ENCODE results near the gene HJURP.

Gene HJURP

DNA sequence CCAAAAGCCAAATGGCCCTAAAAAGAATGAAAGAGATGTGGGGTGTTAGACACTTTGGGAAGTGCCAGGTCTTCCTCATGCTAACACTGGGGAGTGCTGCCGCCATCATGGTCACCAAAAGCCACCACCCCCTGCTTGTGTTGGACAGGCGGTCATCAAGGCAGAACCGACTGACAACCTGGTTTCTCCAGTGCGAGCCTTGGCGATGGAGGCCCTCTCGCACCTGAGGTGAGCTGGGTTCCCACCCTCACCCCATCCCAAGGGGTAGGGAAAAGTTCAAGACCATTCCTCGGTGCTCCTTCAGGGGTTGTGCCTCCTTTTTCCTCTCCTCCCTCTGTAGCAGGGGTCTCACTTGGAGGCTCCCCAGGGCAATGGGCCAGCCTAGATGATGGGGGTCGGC is 42.6 kb downstream of the HJURP start:
- FAIRE-seq: no peak

DNA sequence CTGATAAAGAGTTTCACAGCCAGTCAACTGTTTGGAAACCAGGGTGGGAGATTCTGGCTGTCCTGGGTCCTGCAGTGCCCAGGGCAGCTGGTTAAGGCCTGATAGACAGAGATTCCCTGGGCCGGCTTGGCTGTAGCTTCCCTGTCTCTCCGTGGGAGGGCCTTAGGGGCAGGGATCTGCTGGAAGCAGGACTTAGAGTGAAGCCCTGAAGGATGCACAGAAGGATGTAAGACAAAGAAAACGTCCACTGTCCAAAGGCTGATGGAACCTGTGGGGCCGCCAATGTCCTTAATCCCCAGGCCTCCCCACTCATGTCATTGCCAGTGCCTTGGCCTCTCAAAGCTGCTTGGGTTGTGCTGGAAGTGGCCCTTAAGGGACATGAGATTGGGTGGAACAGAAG is 43.2 kb downstream of the HJURP start:
- no peak for FAIRE-seq

DNA sequence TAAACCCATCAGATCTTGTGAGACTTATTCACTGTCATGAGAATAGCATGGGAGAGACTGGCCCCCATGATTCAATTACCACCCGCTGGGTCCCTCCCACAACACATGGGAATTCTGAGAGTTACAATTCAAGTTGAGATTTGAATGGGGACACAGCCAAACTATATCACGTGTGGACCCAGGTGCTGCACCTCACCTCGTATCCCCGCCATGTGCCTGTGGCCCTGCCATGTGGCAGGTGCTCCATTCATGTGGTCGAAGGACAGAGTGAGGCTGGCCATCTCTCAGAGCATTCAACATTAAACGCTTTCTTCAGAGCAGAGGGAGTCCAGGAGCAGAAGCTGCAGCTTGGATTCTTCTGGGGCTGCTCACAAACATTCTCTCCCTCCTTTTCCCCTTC is 44.0 kb downstream of the HJURP start:
- FAIRE-seq: no peak

DNA sequence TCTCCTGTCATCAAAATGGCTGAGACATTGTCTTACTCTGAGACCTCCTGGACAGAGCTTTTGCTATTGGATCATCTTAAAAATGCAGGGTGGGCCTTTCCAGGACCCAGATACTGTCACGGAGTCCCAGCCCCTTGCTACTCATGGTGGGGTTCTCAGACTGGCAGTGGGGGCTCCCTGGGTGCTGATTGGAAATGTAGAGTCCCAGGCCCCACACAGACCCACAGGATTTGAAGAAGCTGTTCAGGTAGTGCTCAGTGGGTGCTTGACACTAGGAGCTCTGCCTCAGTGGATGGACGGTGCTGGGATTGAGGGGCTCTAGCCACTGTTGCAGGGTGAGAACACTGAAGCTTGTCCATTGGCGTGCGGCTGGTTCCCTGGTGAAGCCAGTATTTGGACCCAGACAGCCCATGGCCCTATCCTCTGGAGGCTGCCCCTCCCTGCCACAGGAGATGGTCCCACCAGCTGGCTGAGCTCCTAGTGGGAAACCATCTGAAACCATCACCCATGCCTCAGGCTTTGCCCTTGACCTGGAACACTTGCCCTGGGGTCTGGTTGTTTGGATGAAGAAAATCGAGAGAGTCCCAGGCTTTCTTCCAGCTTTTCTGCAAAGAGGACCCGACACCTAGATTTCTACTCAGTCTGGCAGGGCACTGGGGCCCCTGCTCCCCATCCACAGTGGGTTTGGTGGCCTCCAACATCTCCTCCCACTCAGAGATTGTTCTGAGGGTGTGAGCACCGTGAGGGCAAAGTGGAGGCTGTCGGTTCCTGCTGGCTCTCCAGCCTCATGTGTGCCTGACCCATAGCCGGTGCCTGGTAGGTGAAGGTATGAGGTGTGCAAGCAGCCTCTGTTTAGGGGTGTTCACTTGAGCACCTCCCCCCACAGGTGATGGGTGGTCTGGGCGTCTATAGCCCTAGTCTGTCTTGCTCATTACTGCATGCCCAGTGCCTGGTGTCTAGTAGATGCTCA is 46.1 kb downstream of the HJURP start:
- FAIRE-seq: no peak

DNA sequence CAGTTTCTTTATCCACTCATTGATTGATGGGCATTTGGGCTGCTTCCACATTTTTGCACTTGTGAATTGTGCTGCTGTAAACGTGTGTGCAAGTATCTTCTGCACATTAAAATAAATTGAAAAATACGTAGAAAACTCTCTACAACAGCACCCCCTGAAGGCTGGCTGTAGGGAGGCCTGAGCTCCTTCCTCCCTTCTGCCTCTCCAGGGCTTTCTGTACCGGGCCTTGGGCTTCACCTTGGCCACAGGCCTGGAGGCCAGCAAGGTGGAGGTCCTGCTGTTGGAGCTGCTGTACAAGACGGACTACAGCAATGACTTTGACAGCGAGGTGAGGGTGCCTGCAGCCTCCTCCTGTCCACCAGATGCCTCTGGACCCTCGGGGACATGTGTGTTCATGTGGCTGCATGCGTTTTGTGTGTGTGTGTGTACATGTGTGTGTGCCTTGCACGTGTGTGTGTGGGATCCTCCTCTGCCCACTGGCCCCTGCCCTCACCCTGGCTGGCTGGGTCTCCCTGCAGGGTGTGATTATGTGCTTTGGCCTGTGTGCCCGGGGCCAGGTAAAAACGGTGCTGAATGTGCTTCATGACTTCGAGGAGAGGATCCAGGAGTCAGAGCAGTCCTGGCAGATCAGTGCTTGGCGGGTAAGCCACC is 47.0 kb downstream of the HJURP start:
- no peak for FAIRE-seq

DNA sequence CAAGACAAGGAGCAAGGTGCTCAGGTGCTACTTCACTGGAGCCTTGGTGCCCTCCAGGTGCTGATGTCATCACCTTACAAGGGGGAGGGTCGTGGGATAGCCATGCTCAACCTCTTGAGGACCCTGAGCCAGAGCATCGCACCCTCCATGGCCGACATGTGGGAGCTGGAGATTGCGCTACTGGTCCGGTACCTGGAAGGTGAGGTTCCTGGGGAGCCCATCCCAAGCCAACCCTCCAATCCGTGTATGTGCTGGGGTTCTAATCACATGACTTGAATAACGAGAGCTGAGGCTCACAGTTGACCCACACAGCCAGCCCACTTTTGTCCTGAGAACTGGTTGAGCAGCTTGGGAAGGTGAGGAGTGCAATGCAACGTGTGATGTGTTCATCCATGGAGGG is 50.3 kb downstream of the HJURP start:
- no peak for FAIRE-seq

DNA sequence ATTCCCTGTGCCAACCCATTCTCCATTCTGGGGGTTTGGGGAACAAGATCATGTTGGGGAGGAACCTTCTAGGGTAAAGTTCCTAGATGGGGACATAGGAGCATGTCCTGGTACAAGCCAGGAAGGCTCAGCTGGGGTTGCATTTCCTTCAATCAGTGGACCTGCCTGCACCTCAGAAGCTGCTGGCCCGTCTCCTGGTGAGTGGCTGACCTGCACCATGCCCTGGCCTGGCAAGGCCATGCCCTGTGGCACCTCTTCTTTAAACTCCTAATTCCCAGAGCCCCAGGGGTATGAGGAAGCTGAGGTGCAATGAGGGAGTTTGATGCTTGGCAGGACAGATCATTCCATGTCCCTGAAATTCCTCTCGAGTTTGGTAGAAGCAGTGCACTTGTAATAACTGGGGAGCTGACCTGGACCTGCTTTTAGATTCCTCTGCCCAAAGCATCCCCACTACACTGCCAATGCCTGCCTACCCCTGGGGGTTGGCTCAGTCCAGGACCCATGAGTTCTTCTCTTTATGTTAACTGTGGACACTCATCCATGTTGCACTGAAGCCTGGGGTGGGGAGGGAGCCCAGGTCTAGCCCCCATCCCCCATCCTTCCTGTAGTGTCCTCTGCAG is 50.9 kb downstream of the HJURP start:
- no peak for FAIRE-seq

DNA sequence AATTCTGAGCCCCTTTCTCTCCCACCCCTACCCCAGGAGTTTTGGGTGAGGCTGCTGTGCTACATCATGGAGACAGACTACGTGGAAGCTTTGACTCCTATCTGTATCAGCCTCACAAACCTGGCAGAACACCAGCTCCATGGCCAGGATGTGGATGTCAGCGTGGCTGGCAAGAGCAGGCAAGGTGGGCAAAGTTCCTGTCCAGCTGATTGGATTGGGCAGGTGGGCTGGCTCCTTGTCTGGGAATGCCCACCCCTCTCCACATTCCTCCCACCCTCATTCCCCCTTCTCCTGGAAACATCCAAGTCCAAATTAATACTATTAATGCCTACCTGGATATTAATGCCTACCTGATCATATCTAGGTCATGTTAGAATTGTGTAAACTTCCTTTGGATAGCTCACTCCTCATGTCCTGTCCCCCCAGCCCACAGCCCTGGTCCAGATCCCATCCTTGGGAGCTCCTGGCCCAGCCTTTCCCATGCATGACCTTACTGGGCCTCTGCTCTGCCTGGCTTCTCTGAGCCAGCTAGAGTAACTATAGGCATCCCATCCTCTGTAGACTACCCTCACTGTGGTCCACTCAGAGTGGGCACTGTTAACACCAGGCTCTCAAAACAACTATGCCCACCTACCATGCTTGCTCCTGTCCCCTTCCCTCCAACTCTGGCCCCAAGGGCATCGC is 52.1 kb downstream of the HJURP start:
- no peak for FAIRE-seq

DNA sequence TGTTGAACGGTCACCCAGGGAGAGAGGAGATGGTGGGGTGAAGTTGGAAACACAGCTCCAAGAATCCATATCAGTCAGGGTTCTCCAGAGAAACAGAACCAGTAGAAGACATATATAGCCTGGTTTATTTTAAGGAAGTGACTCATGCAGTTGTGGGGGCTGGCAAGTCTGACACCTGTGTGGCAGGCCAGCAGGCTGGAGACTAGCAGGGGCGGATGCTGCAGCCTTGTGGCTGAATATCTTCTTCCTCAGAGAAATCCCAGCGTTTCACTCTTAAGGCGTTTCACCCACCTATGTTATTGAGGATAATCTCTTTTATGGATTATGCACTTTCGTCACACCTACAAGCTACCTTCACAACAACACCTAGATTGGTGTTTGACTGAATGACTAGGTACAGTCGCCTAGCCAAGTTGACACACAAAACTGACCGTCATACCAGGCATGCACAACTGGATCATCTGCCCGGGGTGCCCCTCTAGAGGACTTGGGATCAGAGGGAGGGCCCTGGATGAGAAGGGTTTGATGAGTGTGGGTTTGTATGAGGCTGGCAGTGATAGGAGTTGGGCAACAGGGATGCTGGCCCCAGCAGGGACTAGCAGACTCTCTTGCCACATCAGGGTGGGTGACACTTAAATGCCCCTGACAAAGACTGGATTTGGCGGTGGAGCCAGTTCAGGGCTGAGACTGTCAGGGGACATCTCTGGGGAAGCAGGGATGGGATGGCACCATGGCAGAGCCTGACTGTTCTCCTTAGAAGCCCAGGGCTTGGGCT is 52.8 kb downstream of the HJURP start:
- no peak for FAIRE-seq

DNA sequence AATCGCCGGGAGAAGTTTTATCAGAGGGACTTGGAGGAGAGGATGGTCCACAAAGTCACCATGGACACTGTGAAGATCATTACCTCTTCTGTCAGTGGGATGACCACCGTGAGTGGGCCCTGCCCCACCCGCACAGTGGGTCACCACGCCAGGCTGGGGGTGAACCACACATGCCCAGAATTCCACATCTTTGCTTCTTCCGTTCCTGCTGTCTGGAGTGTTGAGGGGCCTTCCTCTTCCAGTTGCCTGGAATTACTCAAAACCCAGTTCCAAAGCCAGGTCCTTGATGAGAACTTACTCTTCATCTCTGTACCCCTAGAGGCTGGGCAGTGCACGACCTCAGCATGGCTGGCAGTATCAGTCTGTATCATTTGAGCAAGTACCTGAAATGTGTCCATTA is 54.1 kb downstream of the HJURP start:
- FAIRE-seq: no peak

DNA sequence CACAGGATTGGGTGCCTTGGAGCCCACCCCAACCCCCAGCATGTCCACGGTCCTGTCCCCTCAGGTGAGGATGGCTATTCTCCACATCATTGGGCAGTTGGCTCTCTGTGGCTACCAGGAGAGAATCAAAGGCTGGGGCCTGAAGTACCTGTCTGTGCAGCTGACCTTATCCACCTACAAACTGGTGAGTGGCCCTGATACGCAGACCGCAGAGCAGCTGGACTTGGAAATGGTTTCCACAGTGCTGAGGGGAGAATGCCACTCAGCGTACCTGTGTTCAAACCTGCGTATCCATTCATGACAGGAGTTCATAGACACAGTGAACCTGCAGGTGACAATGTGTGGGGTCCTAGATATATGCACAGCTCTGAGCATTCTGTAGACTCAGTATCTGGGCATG is 54.6 kb downstream of the HJURP start:
- FAIRE-seq: no peak

DNA sequence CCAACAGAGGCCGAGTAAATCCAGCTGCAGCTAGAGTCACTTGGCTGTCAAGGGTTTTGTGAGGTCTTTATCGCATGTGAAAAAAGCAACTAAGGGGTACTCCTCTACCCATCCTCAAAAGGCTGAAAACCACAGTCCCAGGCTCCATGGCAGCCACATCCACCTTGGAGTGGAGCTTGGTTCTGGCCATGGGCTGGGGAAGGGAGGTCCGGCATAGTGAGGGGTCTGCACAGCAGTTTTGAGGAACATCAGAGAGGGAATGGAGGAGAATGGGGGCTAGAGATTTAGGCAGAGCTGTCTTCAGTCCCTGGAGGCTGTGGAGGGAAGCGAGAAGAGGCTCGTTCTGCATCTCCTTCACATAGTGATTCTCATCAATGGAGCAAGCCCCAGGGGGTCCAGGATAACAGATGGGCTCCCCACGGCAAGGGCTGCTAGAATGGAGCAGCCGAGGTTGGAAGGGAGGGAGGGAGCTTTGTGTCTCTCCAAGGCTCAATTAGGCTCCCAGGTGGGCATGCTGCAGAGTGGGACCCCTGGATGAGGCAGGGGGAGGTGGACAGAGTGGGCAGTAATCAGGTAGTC is 55.2 kb downstream of the HJURP start:
- FAIRE-seq: no peak

DNA sequence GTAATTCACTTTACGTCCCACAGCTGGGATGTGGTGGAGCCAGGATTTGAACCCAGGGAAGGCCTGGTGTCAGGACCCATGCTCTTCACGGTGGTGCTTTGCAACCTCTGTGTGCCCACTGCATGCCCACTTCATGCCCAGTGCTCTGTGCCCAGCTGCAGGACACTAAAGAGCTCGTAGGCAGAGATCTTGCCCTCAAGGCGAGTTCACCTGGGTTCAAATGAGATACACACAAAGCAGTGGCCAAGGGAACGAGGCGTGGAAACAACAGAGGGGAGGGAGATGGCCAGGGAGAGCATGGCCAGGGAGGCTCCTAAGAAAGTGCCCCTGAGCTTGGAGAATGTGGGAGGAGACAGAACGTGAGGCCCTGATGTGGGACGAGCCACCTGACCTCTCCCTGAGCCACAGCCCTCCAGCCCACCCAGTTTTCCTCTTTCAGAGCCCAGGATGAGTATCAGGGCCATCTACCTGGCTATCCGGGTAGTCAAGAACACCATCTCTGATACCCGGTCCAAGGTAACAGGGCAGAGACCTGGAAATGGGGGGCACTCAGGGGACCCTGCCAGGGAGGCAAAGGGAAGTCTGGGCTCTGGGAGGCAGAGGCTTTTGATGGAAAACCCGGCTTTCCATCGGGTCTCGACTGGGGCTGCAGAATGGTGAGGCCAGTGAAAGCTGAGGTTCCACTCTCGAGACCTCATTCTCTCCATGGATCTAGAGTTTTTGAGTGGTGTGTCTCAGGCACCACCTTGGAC is 55.8 kb downstream of the HJURP start:
- FAIRE-seq: no peak

DNA sequence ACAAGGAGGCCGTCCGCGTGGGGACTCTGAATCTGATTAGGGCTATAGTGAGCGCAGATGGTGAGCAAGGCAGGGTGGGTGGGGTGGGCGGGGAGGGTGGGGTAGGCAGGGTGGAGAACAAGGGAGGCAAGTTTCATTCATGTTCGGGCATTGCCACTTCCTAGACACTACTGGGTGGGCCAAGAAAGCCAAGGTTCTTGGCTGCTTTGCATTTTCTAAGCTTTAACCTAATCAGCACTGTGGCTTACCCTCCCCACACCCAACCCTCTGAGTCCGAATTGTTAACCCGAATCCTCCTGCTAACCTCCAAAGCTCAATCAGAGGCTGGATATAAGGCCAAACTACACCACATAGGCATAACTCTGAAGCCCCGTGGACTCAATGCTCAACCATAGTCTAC is 58.1 kb downstream of the HJURP start:
- FAIRE-seq: no peak

DNA sequence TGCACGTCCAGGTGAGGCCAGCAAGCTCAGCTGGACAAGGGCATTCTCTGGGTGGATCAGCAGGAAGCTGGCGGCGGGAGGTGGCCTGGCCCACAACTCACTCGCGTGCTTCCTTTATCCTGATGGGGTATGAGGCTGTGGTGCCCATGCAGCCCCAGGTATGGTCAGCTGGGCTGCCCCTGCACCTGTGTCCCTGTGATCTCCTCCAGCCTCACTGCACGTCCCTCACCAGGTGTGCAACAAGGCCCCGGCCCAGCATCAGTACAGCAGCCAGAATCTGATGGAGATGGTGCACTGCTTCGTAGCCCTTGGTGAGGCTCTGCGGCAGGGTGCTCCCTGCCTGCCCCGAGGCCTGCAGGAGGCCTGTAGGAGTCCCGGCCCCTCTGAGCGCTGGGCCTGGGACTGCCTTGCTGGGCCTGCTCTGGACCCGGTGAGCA is 58.6 kb downstream of the HJURP start:
- FAIRE-seq: no peak

DNA sequence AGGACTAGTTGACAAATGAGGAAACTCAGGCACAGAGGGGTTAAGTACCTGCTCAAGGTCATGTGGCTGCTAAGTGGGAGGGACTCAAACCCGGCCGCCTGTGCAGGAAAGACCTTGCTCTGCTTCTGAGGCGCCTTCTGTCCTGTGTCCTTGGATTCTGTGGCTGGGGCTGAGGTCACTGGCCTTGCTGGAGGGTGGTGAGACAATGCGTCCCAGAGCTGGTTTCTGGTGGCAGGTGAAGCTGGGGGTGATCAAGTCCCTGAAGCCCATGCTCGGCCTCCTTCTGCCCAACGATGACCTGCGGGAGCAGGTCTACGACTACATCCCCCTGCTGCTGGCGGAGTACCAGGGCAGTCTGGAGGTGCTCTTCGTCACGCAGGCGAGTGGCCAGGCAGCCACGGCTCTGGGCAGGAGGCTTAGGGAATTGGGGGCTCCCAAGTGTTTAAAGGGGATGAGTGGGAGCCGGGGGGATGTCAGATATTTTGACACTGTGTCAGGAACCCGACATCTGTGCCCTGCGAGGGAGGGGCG is 60.1 kb downstream of the HJURP start:
- FAIRE-seq: no peak

DNA sequence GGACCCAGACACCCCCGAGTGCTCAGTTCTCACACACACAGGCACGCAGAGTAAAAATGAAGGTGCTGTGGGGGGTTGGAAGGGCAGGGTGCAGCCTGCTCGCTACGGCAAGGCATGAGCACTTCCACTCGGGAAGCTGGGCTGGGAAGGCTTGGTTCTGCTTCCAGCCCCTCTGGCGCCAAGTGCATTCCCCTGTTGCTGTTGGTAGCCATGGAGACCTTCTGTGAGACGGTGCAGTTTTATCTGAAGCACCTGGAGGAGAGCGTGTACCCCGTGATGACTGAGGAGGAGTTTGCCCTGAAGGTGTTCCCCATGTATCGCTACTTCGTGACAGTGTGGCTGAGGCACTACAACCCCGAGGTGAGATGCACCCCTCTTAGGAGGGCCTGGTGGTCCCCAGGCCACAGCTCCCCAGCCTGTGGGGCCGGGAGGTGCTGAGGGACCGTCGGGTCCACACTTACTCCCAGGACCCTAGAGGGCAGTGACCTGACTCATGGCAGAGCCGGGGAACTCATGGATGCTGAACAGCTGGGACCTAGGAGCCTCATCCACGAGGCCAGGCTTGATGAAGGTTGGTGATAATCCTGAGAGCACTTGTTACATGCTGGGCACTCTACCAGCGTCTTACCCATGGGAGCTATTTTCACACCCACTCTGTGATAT is 60.7 kb downstream of the HJURP start:
- no peak for FAIRE-seq

DNA sequence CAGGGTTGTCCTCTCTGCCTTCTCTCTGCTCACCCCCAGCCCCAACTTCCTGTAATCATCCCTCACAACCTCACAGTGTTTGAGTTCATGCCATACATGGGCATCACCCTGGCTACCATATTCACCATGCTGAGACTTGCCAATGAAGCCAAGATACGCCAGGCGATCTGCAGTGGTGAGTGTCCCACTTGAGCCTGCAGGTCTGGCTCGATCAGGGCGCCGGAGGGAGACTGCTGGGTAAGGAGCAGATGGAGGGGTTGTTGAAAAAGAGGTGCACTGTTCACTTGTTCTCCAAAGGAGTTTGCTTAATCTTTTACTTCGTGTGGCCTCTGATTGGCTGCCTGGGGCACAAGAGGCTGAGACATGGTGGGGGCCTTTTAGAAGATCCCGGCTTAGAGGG is 61.6 kb downstream of the HJURP start:
- FAIRE-seq: no peak

DNA sequence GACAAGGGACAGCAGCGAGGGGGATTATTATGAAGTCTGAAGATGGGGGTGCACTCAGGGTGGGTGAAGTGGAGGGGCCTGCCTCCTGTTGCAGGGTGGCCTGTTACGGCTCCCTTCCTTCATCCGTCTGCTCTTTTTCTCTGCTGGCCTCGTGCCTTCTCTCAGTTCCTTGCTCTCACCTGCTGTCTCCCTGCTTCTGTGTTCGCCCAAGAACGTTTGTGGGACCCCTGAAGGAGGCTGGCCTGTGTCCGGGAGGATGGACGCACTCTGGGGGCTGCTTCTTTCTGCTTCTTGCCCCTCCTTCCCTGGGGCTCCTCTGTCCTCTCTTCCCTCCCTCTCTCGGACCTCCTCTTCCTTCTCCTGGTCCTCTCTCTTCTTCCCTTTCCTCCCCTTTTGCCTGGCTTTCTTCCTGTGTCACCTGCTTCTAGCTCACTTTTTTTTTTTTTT is 62.4 kb downstream of the HJURP start:
- FAIRE-seq: no peak

DNA sequence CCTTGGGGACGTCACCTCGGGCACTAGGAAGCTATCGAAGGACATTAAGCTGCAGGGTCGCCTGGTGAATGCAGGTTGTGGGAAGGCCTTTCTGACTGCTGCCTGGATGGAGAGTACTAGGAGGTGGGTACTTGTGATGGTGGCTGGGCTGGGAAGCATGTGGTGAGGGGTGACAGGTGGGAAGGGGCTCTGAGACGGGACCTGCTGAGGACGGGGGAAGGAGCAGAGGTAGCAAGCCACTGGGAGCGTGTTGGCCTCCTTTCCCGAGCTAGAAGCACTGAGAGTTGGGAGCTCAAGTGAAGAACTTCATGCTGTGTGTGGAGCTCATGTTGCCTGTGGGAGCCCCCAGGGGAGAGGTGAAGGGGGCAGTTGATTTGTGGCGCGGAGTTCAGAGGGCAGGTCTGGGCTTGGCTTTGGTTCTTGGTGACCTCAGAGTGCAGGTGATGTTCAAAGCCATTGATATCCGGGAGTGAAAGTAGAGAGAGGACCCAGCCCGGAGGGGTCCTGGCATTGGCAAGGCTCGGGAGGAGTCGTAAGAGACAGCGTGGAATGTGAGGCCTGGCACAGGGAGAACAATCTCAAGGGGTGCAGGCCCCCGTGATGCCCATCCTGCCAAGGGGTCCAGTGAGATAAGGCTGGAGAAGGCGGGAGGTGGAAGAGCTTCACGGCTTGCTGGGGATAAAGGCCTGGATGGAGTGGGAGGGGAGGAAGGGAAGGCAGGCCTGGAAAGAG is 63.0 kb downstream of the HJURP start:
- no peak for FAIRE-seq

All from A204.1 (cell line).